ENCODE data around the gene MGLL.

- TF ChIP-seq POLR2AphosphoS5 (IDR thresholded peaks at IDR 0.05; ENCODE audit: borderline replicate concordance, low read depth, low read length) = no peak
- no peak for TF ChIP-seq EZH2 (IDR thresholded peaks at IDR 0.05)
- TF ChIP-seq FOXP2 (optimal IDR thresholded peaks at IDR 0.05; ENCODE audit: control extremely low read depth, extremely low read length, insufficient read depth) = no peak
Measured at GRCh38 chr3:127783166-127783565, 39.1 kb downstream of the MGLL start.

All from SK-N-MC (cell line).